ENCODE measurements around the gene TERB1. TPM values are rescaled to one million over a fixed set of nuclear protein-coding genes. Genes with fewer than 3 reads are reported as not detected.

The TERB1 gene
- total RNA-seq: under 1 TPM in 1 of 2 experiments, not detected in 1; 0.14 TPM

DNA sequence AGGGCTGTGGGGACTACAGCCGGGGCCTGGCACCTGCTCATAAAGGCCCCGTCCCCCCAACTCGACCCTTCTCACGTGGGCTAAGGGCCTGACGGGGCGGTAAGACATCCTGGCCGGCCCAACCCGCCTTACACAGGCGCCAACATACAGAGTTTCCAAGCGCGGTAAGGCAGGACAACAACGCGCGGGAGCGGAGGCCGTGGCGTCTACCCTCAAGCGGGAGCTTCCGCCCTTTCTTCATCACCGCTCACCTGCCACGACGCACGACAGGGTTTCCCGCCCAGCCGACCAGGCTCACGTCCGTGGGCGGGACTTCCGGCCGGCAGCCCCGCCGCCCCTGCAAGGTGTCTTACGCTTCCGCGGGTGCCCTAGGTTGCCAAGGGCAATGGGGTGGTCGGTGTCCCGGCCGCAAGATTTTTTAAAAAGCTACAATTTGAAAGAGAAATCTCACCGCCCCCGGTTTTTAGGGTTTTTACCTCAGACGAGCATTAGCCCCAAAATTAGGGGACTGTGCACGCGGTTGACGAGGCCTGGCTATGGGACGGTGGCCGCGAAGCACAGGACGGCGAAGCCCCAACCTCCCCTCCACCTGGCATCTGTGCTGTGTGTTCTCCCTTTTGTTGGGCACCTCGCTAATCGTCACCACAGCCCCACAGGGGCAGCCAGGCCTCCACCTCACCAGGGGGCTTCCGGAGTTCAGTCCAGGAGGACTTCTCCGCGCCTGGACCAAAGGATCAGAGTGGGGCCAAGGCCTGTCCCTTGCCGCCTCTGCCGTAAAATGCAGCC lies at the start of gene TERB1:
Gene TERB1 (minus strand): TSS at position 265 of the 786 bp plus-strand sequence. CDS start 4,786 bp downstream, outside the sequence.
- ATAC-seq (no peak), DNase-seq (no peak)
- POLR2A ChIA-PET: interaction anchor here (0.6 kb wide), 1 partner anchor 293 kb away, joined by 3 read pairs; no protein-coding TSS in a partner anchor
- H3K9me3 Mint-ChIP-seq: no peaks in the 10 kb centered on the region
- no peaks in the 10 kb centered on the region for H3K27me3 Mint-ChIP-seq
- H3K36me3 Mint-ChIP-seq (ENCODE audit: low read depth): peaks cover 31% of the 10 kb centered on the region
- no peaks in the 10 kb centered on the region for H3K4me1 Mint-ChIP-seq (ENCODE audit: low read depth)
- intact Hi-C loops (cut with micrococcal nuclease): no loop called here
- no peak within 1 kb of the TSS for H3K4me3 Mint-ChIP-seq
- CTCF ChIA-PET: interaction anchor here (1.8 kb wide), 1 partner anchor 50 kb away, joined by 4 read pairs; the partner anchor contains the start of gene DYNC1LI2
- TF ChIP-seq, protein P1, sequence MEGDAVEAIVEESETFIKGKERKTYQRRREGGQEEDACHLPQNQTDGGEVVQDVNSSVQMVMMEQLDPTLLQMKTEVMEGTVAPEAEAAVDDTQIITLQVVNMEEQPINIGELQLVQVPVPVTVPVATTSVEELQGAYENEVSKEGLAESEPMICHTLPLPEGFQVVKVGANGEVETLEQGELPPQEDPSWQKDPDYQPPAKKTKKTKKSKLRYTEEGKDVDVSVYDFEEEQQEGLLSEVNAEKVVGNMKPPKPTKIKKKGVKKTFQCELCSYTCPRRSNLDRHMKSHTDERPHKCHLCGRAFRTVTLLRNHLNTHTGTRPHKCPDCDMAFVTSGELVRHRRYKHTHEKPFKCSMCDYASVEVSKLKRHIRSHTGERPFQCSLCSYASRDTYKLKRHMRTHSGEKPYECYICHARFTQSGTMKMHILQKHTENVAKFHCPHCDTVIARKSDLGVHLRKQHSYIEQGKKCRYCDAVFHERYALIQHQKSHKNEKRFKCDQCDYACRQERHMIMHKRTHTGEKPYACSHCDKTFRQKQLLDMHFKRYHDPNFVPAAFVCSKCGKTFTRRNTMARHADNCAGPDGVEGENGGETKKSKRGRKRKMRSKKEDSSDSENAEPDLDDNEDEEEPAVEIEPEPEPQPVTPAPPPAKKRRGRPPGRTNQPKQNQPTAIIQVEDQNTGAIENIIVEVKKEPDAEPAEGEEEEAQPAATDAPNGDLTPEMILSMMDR (IDR thresholded peaks at IDR 0.05): no peak
- H3K27ac Mint-ChIP-seq: no peak within 1 kb of the TSS

DNA sequence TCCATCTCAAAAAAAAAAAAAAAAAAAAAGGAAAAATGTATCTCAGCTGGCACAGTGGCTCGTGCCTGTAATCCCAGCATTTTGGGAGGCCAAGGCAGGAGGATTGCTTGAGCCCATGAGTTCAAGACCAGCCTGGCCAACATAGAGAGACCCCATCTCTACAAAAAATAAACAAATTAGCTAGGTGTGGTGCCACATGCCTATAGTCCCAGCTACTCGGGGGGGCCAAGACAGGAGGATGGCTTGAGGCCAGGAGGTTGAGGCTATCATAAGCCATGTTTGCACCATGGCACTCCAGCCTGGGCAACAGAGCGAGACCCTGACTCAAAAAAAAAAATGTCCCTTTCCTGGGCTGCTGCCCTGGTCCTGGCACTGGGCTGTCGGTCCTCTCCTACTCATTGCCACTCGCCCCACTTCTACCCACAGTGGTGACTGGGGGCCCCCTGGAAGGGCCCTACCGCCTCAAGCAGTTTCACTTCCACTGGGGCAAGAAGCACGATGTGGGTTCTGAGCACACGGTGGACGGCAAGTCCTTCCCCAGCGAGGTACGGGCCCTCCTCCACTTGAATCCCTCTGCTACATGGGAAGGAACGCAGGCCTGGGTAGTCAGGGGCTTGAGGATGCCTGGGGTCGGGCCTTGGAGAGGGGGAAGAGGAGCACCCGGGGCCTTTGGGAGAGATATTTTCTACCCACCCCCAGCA lies 48.9 kb upstream of the TERB1 start:
- Mint-ChIP-seq H3K4me1 (ENCODE audit: low read depth) (peaks cover 10% of the 10 kb centered on the region), H3K36me3 (ENCODE audit: low read depth) (no peaks in the 10 kb centered on the region), H3K4me3 (no peak overlapping the region), H3K9me3 (no peaks in the 10 kb centered on the region), H3K27me3 (peaks cover 15% of the 10 kb centered on the region), H3K27ac (no peak overlapping the region)
- intact Hi-C loops (cut with micrococcal nuclease): no loop called here
- CTCF ChIA-PET: interaction anchor here (0.6 to 9.2 kb wide), 6 partner anchors 17 to 78 kb away, joined by 3 to 71 read pairs (median 26); partner anchors contain the start of gene NAE1
- POLR2A ChIA-PET: interaction anchor here (1.4 kb wide), 1 partner anchor 83 kb away, joined by 3 read pairs; no protein-coding TSS in a partner anchor
- ATAC-seq (no peak), DNase-seq (no peak)
- TF ChIP-seq, protein P1 (IDR thresholded peaks at IDR 0.05): no peak

DNA sequence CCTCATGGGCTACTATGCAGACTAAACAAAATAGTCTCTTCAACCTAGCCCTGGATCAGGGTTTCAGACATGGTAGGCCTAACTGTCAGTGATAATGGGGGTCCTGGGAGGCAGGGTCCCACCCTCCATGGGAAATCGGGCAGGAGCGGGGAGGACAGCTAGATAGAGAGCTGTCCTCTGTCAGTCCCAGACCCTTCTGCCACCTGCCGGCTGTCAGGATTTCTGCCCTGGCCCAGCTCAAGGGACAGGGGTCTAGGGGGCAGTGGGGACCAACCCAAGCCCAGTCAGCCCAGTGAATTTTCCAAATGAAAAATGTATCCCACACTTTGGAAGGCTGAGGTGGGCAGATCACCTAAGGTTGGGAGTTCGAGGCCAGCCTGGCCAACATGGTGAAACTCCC lies 48.2 kb upstream of the TERB1 start:
- DNase-seq: no peak
- Mint-ChIP-seq H3K4me3 (no peak overlapping the region), H3K27me3 (peaks cover 20% of the 10 kb centered on the region), H3K9me3 (no peaks in the 10 kb centered on the region), H3K4me1 (ENCODE audit: low read depth) (peaks cover 10% of the 10 kb centered on the region), H3K36me3 (ENCODE audit: low read depth) (no peaks in the 10 kb centered on the region), H3K27ac (no peak overlapping the region)
- intact Hi-C loops (cut with micrococcal nuclease): no loop called here
- ATAC-seq: no peak
- POLR2A ChIA-PET: interaction anchor here (1.4 kb wide), 1 partner anchor 84 kb away, joined by 3 read pairs; no protein-coding TSS in a partner anchor
- CTCF ChIA-PET: interaction anchor here (0.7 to 9.2 kb wide), 4 partner anchors 16 to 199 kb away, joined by 3 to 71 read pairs (median 22); partner anchors contain the start of gene NAE1
- TF ChIP-seq, protein P1 (IDR thresholded peaks at IDR 0.05): no peak

GRCh38 chr16:66849021-66849420 lies 47.6 kb upstream of the TERB1 start:
- TF ChIP-seq, protein P1 (IDR thresholded peaks at IDR 0.05): no peak
- Mint-ChIP-seq H3K36me3 (ENCODE audit: low read depth) (no peaks in the 10 kb centered on the region), H3K27me3 (peaks cover 20% of the 10 kb centered on the region), H3K9me3 (no peaks in the 10 kb centered on the region), H3K4me1 (ENCODE audit: low read depth) (peaks cover 10% of the 10 kb centered on the region), H3K4me3 (no peak overlapping the region), H3K27ac (no peak overlapping the region)
- ChIA-PET CTCF (interaction anchor here (1.4 to 9.2 kb wide), 3 partner anchors 19 to 198 kb away, joined by 4 to 71 read pairs (median 41); partner anchors contain the start of gene NAE1), POLR2A (interaction anchor here (1.4 kb wide), 1 partner anchor 84 kb away, joined by 3 read pairs; no protein-coding TSS in a partner anchor)
- intact Hi-C loops (cut with micrococcal nuclease): no loop called here
- DNase-seq: no peak
- ATAC-seq: no peak
